Measurements from ENCODE around the gene ARHGAP6. TPM values are rescaled to one million over a fixed set of nuclear protein-coding genes. Genes with fewer than 3 reads are reported as not detected.

ARHGAP6 gene
- total RNA-seq, 1 donor from 2014 or later: 16.7 TPM

DNA sequence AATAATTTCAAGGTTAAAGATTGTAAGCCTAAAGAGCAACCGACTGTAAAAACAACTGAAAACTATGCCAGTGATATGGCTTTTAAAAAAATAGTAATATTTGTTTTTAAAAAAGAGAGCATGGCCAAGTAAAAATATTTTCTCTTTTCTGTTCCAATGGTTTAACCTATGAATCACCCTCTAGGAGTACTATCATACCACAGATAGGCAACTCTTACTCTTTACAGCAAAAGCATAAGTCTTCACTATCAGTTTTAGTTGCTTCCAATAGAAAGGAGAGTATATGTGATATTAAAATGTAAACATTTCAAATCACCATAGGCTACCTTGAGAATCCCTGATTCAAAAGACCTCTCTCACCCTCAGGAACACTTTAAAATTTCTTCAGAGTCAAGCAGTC, 269.9 kb downstream of the ARHGAP6 start:
- no peaks in the 10 kb centered on the region for H3K36me3 ChIP-seq
- no peak for ATAC-seq
- H3K27me3 ChIP-seq (ENCODE audit: low read depth): no peaks in the 10 kb centered on the region
- H3K9me3 ChIP-seq: no peaks in the 10 kb centered on the region
- no peak for DNase-seq
- H3K4me1 ChIP-seq: no peaks in the 10 kb centered on the region
- intact Hi-C loops (cut with DNase I): no loop called here
- no peak overlapping the region for H3K27ac ChIP-seq
- TF ChIP-seq, protein P1, sequence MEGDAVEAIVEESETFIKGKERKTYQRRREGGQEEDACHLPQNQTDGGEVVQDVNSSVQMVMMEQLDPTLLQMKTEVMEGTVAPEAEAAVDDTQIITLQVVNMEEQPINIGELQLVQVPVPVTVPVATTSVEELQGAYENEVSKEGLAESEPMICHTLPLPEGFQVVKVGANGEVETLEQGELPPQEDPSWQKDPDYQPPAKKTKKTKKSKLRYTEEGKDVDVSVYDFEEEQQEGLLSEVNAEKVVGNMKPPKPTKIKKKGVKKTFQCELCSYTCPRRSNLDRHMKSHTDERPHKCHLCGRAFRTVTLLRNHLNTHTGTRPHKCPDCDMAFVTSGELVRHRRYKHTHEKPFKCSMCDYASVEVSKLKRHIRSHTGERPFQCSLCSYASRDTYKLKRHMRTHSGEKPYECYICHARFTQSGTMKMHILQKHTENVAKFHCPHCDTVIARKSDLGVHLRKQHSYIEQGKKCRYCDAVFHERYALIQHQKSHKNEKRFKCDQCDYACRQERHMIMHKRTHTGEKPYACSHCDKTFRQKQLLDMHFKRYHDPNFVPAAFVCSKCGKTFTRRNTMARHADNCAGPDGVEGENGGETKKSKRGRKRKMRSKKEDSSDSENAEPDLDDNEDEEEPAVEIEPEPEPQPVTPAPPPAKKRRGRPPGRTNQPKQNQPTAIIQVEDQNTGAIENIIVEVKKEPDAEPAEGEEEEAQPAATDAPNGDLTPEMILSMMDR (IDR thresholded peaks at IDR 0.05): no peak
- H3K4me3 ChIP-seq: no peak overlapping the region

GRCh38 chrX:11393949-11394654, 271.6 kb downstream of the ARHGAP6 start:
- no peaks in the 10 kb centered on the region for H3K9me3 ChIP-seq
- H3K4me1 ChIP-seq: no peaks in the 10 kb centered on the region
- no peak for ATAC-seq
- DNase-seq: no peak
- H3K27me3 ChIP-seq (ENCODE audit: low read depth): no peaks in the 10 kb centered on the region
- no peak overlapping the region for H3K4me3 ChIP-seq
- TF ChIP-seq, protein P1 (IDR thresholded peaks at IDR 0.05): no peak
- no peaks in the 10 kb centered on the region for H3K36me3 ChIP-seq
- no peak overlapping the region for H3K27ac ChIP-seq
- intact Hi-C loops (cut with DNase I): no loop called here

- no peaks in the 10 kb centered on the region for H3K4me1 ChIP-seq
- no peaks in the 10 kb centered on the region for H3K9me3 ChIP-seq
- H3K27ac ChIP-seq: no peak overlapping the region
- no peaks in the 10 kb centered on the region for H3K27me3 ChIP-seq (ENCODE audit: low read depth)
- H3K4me3 ChIP-seq: no peak overlapping the region
- ATAC-seq (no peak), DNase-seq (no peak)
- TF ChIP-seq, protein P1 (IDR thresholded peaks at IDR 0.05): no peak
- H3K36me3 ChIP-seq: no peaks in the 10 kb centered on the region
- intact Hi-C loops (cut with DNase I): no loop called here
These were observed 278.9 kb downstream of the ARHGAP6 start for GRCh38 chrX:11386812-11387211.

- Histone ChIP-seq H3K4me3 (no peak overlapping the region), H3K27me3 (ENCODE audit: low read depth) (no peaks in the 10 kb centered on the region), H3K36me3 (no peaks in the 10 kb centered on the region), H3K27ac (no peak overlapping the region), H3K9me3 (no peaks in the 10 kb centered on the region), H3K4me1 (no peaks in the 10 kb centered on the region)
- ATAC-seq: no peak
- TF ChIP-seq, protein P1 (IDR thresholded peaks at IDR 0.05): no peak
- intact Hi-C loops (cut with DNase I): no loop called here
- no peak for DNase-seq
These were observed 279.7 kb downstream of the ARHGAP6 start for GRCh38 chrX:11386001-11386523.

- no peak for DNase-seq
- intact Hi-C loops (cut with DNase I): no loop called here
- H3K4me1 ChIP-seq: no peaks in the 10 kb centered on the region
- no peak overlapping the region for H3K4me3 ChIP-seq
- no peaks in the 10 kb centered on the region for H3K27me3 ChIP-seq (ENCODE audit: low read depth)
- TF ChIP-seq, protein P1 (IDR thresholded peaks at IDR 0.05): no peak
- no peak overlapping the region for H3K27ac ChIP-seq
- no peaks in the 10 kb centered on the region for H3K36me3 ChIP-seq
- no peaks in the 10 kb centered on the region for H3K9me3 ChIP-seq
- ATAC-seq: no peak
These were observed 282.8 kb downstream of the ARHGAP6 start for GRCh38 chrX:11382930-11383329.

All from lower lobe of right lung (tissue), 2 donors.